Neural progenitor cell (in vitro differentiated cells): ENCODE data around the gene KLHDC9. TPM values are rescaled to one million over a fixed set of nuclear protein-coding genes. Genes with fewer than 3 reads are reported as not detected.

Experiments
- DNase-seq: peaks from one replicate; pipeline ENCODE4 v3.0.0-alpha.2; 2016; ENCODE audit warnings: low spot score
- H2AFZ ChIP-seq: fragments of 200-600 bp; sonication (generic); replicated peaks from 2 replicates; pipeline ENCODE4 v1.6.1; 2016; ENCODE audit warnings: antibody characterized with exemption
- H3F3A ChIP-seq: fragments of 200-600 bp; sonication (generic); 2 replicates; pipeline ENCODE4 v1.6.1; 2016; ENCODE audit warnings: antibody characterized with exemption, low read depth
- H3K27ac ChIP-seq: fragments of 200-600 bp; sonication (generic); 2 replicates; pipeline ENCODE4 v1.5.1; 2016; ENCODE audit warnings: mild to moderate bottlenecking
- H3K27me3 ChIP-seq: fragments of 200-600 bp; sonication (generic); 2 replicates; pipeline ENCODE4 v1.6.1; 2016; ENCODE audit warnings: mild to moderate bottlenecking, moderate library complexity
- H3K36me3 ChIP-seq: fragments of 200-600 bp; sonication (generic); 2 replicates; pipeline ENCODE4 v1.5.1; 2016
- H3K4me1 ChIP-seq: fragments of 200-600 bp; sonication (generic); 2 replicates; pipeline ENCODE4 v1.6.1; 2016; ENCODE audit warnings: mixed run types
- H3K4me2 ChIP-seq: fragments of 200-600 bp; sonication (generic); 2 replicates; pipeline ENCODE4 v1.6.1; 2016
- H3K4me3 ChIP-seq: fragments of 200-600 bp; sonication (generic); 2 replicates; pipeline ENCODE4 v1.5.1; 2016
- H3K79me2 ChIP-seq: fragments of 200-600 bp; sonication (generic); 2 replicates; pipeline ENCODE4 v1.6.1; 2016; ENCODE audit warnings: low read depth
- H3K9ac ChIP-seq: fragments of 200-600 bp; sonication (generic); 2 replicates; pipeline ENCODE4 v1.6.1; 2016
- H3K9me3 ChIP-seq: fragments of 200-600 bp; sonication (generic); 2 replicates; pipeline ENCODE4 v1.5.1; 2016; ENCODE audit warnings: low read depth
- H4K20me1 ChIP-seq: fragments of 200-600 bp; sonication (generic); 2 replicates; pipeline ENCODE4 v1.6.1; 2016; ENCODE audit warnings: low read depth
- H3K27ac Mint-ChIP-seq: 3 replicates; pipeline ENCODE4 v1.8.0; 2021; ENCODE audit warnings: mixed read lengths
- H3K27me3 Mint-ChIP-seq: 2 replicates; pipeline ENCODE4 v1.8.0; 2022; ENCODE audit warnings: low read depth, mild to moderate bottlenecking, inconsistent platforms, moderate library complexity, mixed read lengths; ENCODE audit not compliant: insufficient read depth
- H3K36me3 Mint-ChIP-seq: 3 replicates; pipeline ENCODE4 v1.8.0; 2021; ENCODE audit warnings: mixed read lengths
- H3K4me1 Mint-ChIP-seq: 3 replicates; pipeline ENCODE4 v1.8.0; 2021; ENCODE audit warnings: mixed read lengths
- H3K4me3 Mint-ChIP-seq: 3 replicates; pipeline ENCODE4 v1.8.0; 2021; ENCODE audit warnings: mild to moderate bottlenecking, moderate library complexity, mixed read lengths
- H3K9me3 Mint-ChIP-seq: 3 replicates; pipeline ENCODE4 v1.8.0; 2020; ENCODE audit warnings: mixed read lengths
- CTCF ChIP-seq: fragments of 200-600 bp; sonication (generic); IDR thresholded peaks from 2 replicates; pipeline ENCODE4 v1.5.1; 2017; ENCODE audit warnings: antibody characterized with exemption, mild to moderate bottlenecking
- EZH2 ChIP-seq: fragments of 200-600 bp; sonication (generic); IDR thresholded peaks from 2 replicates; pipeline ENCODE4 v1.6.1; 2017; ENCODE audit warnings: antibody characterized with exemption, mild to moderate bottlenecking, moderate library complexity
- EZH2phosphoT487 ChIP-seq: fragments of 200-600 bp; sonication (generic); IDR thresholded peaks from 2 replicates; pipeline ENCODE4 v1.6.1; 2017; ENCODE audit warnings: antibody characterized with exemption
- total RNA-seq: library from RNA; depleted of rRNA; stranded (reverse); fragments of >200 nt; gene quantifications from 2 replicates; pipeline ENCODE4 v1.2.3, GENCODE V29; 2015; ENCODE audit warnings: low replicate concordance

KLHDC9 gene
- total RNA-seq, 1 donor from 2014 or later, result 12.6 TPM

GRCh38 chr1:161096015-161096414 is 2.1 kb upstream of the KLHDC9 start:
- no peak overlapping the region for H3K27ac Mint-ChIP-seq
- no peaks in the 10 kb centered on the region for H3K4me1 ChIP-seq
- no peak overlapping the region for H3K4me2 ChIP-seq
- no peaks in the 10 kb centered on the region for H4K20me1 ChIP-seq
- H3K9me3 Mint-ChIP-seq, result no peaks in the 10 kb centered on the region
- no peaks in the 10 kb centered on the region for H3K27me3 ChIP-seq
- no peaks in the 10 kb centered on the region for H3K9me3 ChIP-seq
- H3F3A ChIP-seq, result peaks cover 8% of the 10 kb centered on the region
- no peak for DNase-seq
- H3K9ac ChIP-seq, result no peak overlapping the region
- H2AFZ ChIP-seq, result no peak overlapping the region
- no peak overlapping the region for H3K4me3 Mint-ChIP-seq
- no peaks in the 10 kb centered on the region for H3K79me2 ChIP-seq
- peaks cover 13% of the 10 kb centered on the region for H3K27me3 Mint-ChIP-seq
- H3K36me3 Mint-ChIP-seq, result peaks cover 5% of the 10 kb centered on the region
- H3K4me3 ChIP-seq, result no peak overlapping the region
- H3K36me3 ChIP-seq, result no peaks in the 10 kb centered on the region
- no peak overlapping the region for H3K27ac ChIP-seq
- peaks cover 15% of the 10 kb centered on the region for H3K4me1 Mint-ChIP-seq
- TF ChIP-seq CTCF (no peak), EZH2phosphoT487 (no peak)

DNA sequence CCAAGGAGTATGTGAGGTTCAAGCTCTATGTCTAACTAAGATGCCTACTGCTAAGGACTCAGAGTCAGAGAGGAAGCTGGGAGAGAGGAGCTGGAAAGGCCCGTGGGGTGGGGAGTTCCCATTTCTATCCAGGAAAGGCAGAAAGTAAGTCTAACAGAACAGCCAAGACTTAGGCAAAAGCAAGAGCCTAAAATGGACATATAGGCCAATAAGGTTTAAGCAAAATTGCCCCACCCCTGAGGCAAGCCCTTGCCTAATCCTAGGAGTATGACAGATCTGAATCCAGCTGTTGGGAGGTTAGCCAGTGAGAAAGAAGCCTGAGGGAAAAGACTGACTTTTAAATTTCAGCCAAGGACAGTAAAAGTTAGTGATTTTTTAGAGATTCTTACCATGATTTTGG is 1.6 kb upstream of the KLHDC9 start:
- Mint-ChIP-seq H3K27me3 (peaks cover 13% of the 10 kb centered on the region), H3K27ac (no peak overlapping the region), H3K4me1 (peaks cover 15% of the 10 kb centered on the region), H3K9me3 (no peaks in the 10 kb centered on the region), H3K36me3 (peaks cover 9% of the 10 kb centered on the region), H3K4me3 (no peak overlapping the region)
- H3K4me1 ChIP-seq, result no peaks in the 10 kb centered on the region
- no peaks in the 10 kb centered on the region for H3K79me2 ChIP-seq
- no peaks in the 10 kb centered on the region for H3K27me3 ChIP-seq
- H3K9me3 ChIP-seq, result no peaks in the 10 kb centered on the region
- H3F3A ChIP-seq, result peaks cover 8% of the 10 kb centered on the region
- no peak overlapping the region for H3K4me3 ChIP-seq
- no peak for DNase-seq
- TF ChIP-seq CTCF, result no peak
- TF ChIP-seq EZH2, result no peak
- TF ChIP-seq EZH2phosphoT487, result no peak
- H3K36me3 ChIP-seq, result no peaks in the 10 kb centered on the region
- H4K20me1 ChIP-seq, result no peaks in the 10 kb centered on the region
- no peak overlapping the region for H3K4me2 ChIP-seq
- H3K9ac ChIP-seq, result no peak overlapping the region
- H2AFZ ChIP-seq, result no peak overlapping the region
- no peak overlapping the region for H3K27ac ChIP-seq

GRCh38 chr1:161099090-161099802 is 1.1 kb downstream of the KLHDC9 start:
- Histone ChIP-seq H3K4me1 (no peaks in the 10 kb centered on the region), H3K9ac (no peak overlapping the region), H3K27me3 (no peaks in the 10 kb centered on the region), H3K4me2 (peak overlapping the region; percentile 85), H3K27ac (no peak overlapping the region), H3F3A (peaks cover 8% of the 10 kb centered on the region), H3K36me3 (no peaks in the 10 kb centered on the region), H4K20me1 (no peaks in the 10 kb centered on the region), H3K4me3 (peak overlapping the region; percentile 84), H3K79me2 (peaks cover 7% of the 10 kb centered on the region), H2AFZ (no peak overlapping the region), H3K9me3 (no peaks in the 10 kb centered on the region)
- TF ChIP-seq EZH2phosphoT487 (no peak), EZH2 (no peak)
- H3K27me3 Mint-ChIP-seq, result peaks cover 13% of the 10 kb centered on the region
- no peak overlapping the region for H3K27ac Mint-ChIP-seq
- peak overlapping the region; percentile 91 for H3K4me3 Mint-ChIP-seq
- no peak for DNase-seq
- H3K9me3 Mint-ChIP-seq, result no peaks in the 10 kb centered on the region
- peaks cover 15% of the 10 kb centered on the region for H3K4me1 Mint-ChIP-seq
- H3K36me3 Mint-ChIP-seq, result peaks cover 14% of the 10 kb centered on the region

DNA sequence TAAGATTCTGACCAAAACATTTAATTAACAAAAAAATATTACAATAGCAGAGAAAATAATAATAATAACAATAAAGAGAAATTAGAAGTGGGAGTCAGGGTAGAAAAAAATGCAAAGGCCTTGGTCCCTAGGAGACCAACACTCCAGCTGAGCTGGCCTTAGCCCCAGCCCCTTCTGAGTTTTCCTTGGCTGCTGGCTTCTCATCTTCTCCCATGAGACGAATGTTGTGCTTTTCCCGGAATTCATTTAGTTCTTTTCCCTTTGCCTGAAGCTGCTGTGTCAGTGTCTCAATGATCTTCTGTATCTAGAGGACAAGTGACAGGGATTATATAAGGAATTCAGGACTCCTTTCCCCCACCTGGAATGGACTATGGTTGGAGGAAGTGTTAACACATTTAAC is 2.4 kb downstream of the KLHDC9 start:
- Histone ChIP-seq H3K9me3 (no peaks in the 10 kb centered on the region), H3K79me2 (peaks cover 20% of the 10 kb centered on the region), H3K9ac (no peak overlapping the region), H3K27me3 (no peaks in the 10 kb centered on the region), H3F3A (peaks cover 8% of the 10 kb centered on the region), H3K36me3 (no peaks in the 10 kb centered on the region), H4K20me1 (no peaks in the 10 kb centered on the region), H3K4me1 (no peaks in the 10 kb centered on the region), H2AFZ (no peak overlapping the region), H3K4me2 (no peak overlapping the region), H3K4me3 (no peak overlapping the region), H3K27ac (no peak overlapping the region)
- Mint-ChIP-seq H3K4me3 (no peak overlapping the region), H3K9me3 (no peaks in the 10 kb centered on the region), H3K27ac (no peak overlapping the region), H3K27me3 (peaks cover 11% of the 10 kb centered on the region), H3K4me1 (peaks cover 15% of the 10 kb centered on the region), H3K36me3 (peaks cover 16% of the 10 kb centered on the region)
- DNase-seq, result no peak
- TF ChIP-seq CTCF (no peak), EZH2phosphoT487 (no peak), EZH2 (no peak)
